ENCODE data around the gene KMT2E.

KMT2E gene

GRCh38 chr7:105137898-105138297, 123.9 kb downstream of the KMT2E start:
- no peaks in the 10 kb centered on the region for H3K4me1 ChIP-seq (ENCODE audit: control insufficient read depth in 1 of 2, insufficient read depth in 1 of 2, low read depth in 1 of 2, low read length in 1 of 2)
- H3K36me3 ChIP-seq, result peaks cover 91% of the 10 kb centered on the region
- H3K4me3 ChIP-seq (ENCODE audit: low read depth in 1 of 2, low read length in 1 of 2), result no peak overlapping the region
- H3K27ac ChIP-seq, result no peak overlapping the region
- no peaks in the 10 kb centered on the region for H3K27me3 ChIP-seq
- TF ChIP-seq CTCF (IDR thresholded peaks at IDR 0.05), result no peak
- H3K9me3 ChIP-seq, result no peaks in the 10 kb centered on the region

- Histone ChIP-seq H3K27ac (no peak overlapping the region), H3K36me3 (peaks cover 90% of the 10 kb centered on the region), H3K9me3 (no peaks in the 10 kb centered on the region), H3K27me3 (no peaks in the 10 kb centered on the region), H3K4me1 (ENCODE audit: control insufficient read depth in 1 of 2, insufficient read depth in 1 of 2, low read depth in 1 of 2, low read length in 1 of 2) (no peaks in the 10 kb centered on the region), H3K4me3 (ENCODE audit: low read depth in 1 of 2, low read length in 1 of 2) (no peak overlapping the region)
- no peak for TF ChIP-seq CTCF (IDR thresholded peaks at IDR 0.05)
Measured at GRCh38 chr7:105139381-105139780, 125.4 kb downstream of the KMT2E start.

- Histone ChIP-seq H3K36me3 (peaks cover 93% of the 10 kb centered on the region), H3K27ac (no peak overlapping the region), H3K27me3 (no peaks in the 10 kb centered on the region), H3K4me3 (ENCODE audit: low read depth in 1 of 2, low read length in 1 of 2) (no peak overlapping the region), H3K4me1 (ENCODE audit: control insufficient read depth in 1 of 2, insufficient read depth in 1 of 2, low read depth in 1 of 2, low read length in 1 of 2) (no peaks in the 10 kb centered on the region), H3K9me3 (no peaks in the 10 kb centered on the region)
- no peak for TF ChIP-seq CTCF (IDR thresholded peaks at IDR 0.05)
Measured at GRCh38 chr7:105141068-105141467, 127.1 kb downstream of the KMT2E start.

- Histone ChIP-seq H3K36me3 (peaks cover 19% of the 10 kb centered on the region), H3K9me3 (no peaks in the 10 kb centered on the region), H3K27ac (no peak overlapping the region), H3K27me3 (no peaks in the 10 kb centered on the region), H3K4me1 (ENCODE audit: control insufficient read depth in 1 of 2, insufficient read depth in 1 of 2, low read depth in 1 of 2, low read length in 1 of 2) (no peaks in the 10 kb centered on the region), H3K4me3 (ENCODE audit: low read depth in 1 of 2, low read length in 1 of 2) (no peak overlapping the region)
- TF ChIP-seq CTCF (IDR thresholded peaks at IDR 0.05), result no peak
Measured at GRCh38 chr7:105149827-105150226, 135.8 kb downstream of the KMT2E start.

GRCh38 chr7:105151152-105151551, 137.1 kb downstream of the KMT2E start:
- TF ChIP-seq CTCF (IDR thresholded peaks at IDR 0.05), result no peak
- Histone ChIP-seq H3K9me3 (no peaks in the 10 kb centered on the region), H3K4me3 (ENCODE audit: low read depth in 1 of 2, low read length in 1 of 2) (no peak overlapping the region), H3K27ac (no peak overlapping the region), H3K36me3 (peaks cover 15% of the 10 kb centered on the region), H3K4me1 (ENCODE audit: control insufficient read depth in 1 of 2, insufficient read depth in 1 of 2, low read depth in 1 of 2, low read length in 1 of 2) (peaks cover 9 to 10% of the 10 kb centered on the region in 2 experiments), H3K27me3 (no peaks in the 10 kb centered on the region)

- Histone ChIP-seq H3K27ac (peak overlapping the region; percentile 19), H3K4me1 (ENCODE audit: control insufficient read depth in 1 of 2, insufficient read depth in 1 of 2, low read depth in 1 of 2, low read length in 1 of 2) (peaks cover 19 to 22% of the 10 kb centered on the region in 2 experiments), H3K4me3 (ENCODE audit: low read depth in 1 of 2, low read length in 1 of 2) (no peak overlapping the region), H3K9me3 (no peaks in the 10 kb centered on the region), H3K27me3 (no peaks in the 10 kb centered on the region), H3K36me3 (peaks cover 6% of the 10 kb centered on the region)
- no peak for TF ChIP-seq CTCF (IDR thresholded peaks at IDR 0.05)
Measured at GRCh38 chr7:105153531-105153930, 139.5 kb downstream of the KMT2E start.

Data from neutrophil (primary cell).